HG03064 (cell line): ENCODE measurements around the gene GLYR1.

Source experiments
- ATAC-seq: cut with Tn5 transposase; IDR thresholded peaks from one replicate; pipeline ENCODE4 v1.9.1; 2021; ENCODE audit warnings: low read depth; ENCODE audit not compliant: unreplicated experiment

GLYR1 gene

DNA sequence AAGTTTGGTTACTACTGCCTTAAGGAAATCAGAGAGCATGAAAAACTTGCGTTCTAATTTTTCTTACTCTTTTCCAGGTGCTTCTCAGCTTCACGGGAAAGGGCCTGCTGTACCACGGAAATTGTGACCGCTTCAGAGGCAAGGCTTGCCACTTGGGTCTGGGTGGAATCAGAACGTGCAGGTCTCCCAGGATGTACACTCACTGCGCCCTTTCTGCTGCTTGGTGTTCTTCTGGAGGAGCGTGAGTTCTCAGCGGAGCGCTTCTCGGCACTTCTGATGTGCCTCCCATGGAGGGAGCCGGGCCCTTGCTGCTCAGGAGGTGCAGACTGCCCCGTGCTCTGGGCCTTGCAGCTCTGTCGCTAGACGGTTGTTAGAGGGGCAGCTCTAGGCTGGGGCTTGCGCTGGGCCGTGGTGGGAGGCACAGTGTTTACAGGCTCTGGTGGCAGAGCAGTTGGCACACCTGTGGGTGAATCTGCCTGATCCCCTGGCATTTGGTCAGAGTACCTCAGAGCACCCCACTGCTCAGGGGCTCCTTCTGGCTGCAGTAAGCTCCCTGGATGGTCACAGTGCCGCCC, 33.0 kb upstream of the GLYR1 start:
- ATAC-seq, result no peak

DNA sequence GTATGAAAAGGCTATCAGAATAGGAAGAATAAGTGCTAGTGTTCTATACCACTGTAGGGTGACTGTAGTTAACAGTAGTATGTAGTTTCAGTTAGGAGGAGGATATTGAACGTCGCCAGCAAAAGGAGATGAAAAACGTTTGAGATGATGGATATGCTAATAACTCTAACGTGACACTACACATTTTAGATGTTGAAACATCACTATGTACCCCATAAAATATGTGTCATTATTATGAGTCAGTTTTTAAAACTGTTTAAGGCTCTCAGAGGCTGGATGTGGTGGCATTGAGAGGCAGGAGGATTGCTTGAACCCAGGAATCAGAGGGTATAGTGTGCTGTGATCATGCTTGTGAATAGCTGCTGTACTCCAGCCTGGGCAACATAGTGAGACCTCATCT, 32.0 kb upstream of the GLYR1 start:
- ATAC-seq, result no peak

DNA sequence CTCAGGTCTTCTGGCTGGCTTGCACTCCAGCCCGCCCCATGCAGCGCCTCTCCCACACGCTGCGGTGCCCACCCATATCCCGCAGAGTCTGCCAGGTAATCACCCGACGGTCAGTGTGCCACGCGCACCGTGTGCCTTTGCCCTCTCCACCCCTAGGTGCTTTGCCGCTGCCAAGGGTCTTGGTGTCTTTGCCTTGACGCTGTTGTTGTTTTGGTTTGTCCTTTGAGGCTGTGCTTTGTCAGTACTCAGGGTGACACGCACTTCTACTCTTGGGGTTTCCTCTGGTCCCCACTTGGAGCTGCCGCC, 30.2 kb upstream of the GLYR1 start:
- ATAC-seq, result no peak

DNA sequence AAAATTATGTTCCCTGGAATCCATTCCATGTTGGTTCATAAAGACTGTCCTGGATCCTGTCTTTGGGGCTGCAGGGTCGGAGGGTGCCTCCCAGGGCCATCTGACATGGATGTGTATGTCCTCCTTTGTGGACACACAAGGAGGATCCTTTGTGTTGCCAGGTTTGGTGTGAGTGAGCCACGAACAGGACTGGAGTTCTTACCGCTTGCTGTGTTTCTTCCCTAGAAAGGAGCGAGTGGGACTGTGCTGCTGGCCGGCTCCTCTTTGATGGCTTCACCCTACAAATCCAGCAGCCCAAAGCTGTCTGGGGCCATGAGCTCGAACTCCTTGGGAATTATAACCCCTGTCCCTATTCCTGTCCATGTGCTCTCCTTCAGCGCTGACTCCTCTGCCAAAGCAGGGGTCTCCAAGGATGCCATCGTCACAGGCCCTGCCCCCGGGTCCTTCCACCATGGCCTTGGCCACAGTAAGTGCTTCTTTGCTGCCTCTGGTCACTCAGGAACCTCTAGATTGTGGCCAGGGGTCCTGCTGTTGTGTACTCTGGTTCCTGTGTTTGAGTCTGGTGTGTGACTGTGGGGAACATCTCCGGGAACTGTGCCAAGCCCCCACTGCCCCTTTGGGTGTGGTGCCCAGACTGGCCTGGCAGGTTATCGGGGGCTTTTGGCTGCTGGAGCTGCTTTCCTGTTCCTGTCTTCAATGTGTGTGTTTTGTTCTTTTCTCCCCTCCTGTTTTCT, 29.7 kb upstream of the GLYR1 start:
- ATAC-seq, result no peak

DNA sequence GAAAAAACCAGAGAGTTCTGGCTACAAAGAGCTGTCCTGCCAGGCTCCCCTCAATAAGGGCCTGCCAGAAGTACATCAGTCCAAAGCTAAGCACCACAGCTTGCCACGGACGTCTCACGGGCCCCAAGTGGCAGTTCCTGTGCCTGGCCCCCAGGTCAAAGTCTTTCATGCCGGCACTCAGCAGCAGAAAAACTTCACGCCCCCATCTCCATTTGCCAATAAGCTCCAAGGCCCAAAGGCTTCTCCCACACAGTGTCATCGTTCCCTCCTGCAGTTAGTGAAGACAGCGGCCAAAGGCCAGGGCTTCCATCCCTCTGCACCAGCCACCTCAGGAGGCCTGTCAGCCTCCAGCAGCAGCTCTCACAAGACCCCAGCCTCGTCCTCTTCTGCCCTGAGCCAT, 27.6 kb upstream of the GLYR1 start:
- ATAC-seq, result no peak

DNA sequence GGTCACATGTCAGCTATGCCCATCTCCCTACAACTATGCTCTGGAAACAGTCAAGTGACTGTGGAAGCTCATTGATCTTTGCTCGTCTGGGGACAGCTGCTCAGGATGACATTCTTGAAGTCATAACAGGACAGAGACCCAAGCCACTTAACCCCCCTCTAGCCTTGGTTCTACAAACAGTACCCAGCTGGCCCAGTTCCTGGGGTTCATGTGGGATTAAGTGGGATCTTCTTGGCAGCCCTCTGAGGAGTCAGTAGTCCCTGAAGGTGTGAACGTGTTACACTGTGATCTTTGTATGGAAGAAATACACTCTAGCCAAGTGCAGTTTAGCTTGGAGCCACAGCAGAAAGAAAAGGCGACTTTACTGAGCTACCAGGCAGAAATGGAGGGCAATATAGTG, 26.0 kb upstream of the GLYR1 start:
- ATAC-seq, result no peak

DNA sequence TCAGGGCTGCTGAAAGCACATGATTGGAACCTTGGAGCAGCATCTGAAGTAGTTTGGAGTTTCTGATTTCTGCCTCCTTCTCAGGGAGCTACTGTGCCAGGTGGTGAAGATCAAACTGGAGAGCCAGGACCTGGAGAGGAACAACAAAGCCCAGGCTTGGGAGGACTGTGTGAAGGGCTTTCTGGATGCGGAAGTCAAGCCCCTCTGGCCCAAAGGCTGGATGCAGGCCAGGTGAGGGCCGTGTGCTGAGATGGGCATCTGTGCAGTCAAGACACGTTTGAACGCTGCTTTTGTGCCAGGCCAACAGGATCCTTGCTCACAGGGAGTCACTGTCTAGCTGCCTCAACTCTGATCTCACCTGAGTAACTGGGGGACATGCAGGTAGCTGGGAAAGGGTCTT, 24.0 kb upstream of the GLYR1 start:
- no peak for ATAC-seq

DNA sequence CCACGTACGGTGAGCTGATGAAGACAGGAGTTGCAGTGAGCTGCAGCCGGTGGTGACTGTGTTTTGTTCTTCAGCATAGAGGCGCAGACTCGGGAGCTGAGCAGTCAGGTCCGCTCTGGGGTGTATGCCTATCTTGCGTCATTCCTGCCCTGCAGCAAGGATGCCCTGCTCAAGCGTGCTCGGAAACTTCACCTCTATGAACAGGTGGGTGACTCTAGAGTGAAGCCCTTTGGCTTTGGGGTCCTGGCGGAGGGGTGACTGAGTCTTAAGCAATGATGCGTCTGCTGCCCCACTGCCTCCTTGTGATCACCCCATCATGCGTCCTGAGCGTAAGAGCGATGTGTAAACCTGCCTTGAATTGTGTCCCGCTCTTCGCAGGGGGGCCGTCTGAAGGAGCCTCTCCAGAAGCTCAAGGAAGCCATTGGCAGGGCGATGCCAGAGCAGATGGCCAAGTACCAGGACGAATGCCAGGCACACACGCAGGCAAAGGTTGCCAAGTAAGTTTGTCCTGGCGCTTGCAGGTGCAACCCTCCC, 23.1 kb upstream of the GLYR1 start:
- ATAC-seq, result no peak

DNA sequence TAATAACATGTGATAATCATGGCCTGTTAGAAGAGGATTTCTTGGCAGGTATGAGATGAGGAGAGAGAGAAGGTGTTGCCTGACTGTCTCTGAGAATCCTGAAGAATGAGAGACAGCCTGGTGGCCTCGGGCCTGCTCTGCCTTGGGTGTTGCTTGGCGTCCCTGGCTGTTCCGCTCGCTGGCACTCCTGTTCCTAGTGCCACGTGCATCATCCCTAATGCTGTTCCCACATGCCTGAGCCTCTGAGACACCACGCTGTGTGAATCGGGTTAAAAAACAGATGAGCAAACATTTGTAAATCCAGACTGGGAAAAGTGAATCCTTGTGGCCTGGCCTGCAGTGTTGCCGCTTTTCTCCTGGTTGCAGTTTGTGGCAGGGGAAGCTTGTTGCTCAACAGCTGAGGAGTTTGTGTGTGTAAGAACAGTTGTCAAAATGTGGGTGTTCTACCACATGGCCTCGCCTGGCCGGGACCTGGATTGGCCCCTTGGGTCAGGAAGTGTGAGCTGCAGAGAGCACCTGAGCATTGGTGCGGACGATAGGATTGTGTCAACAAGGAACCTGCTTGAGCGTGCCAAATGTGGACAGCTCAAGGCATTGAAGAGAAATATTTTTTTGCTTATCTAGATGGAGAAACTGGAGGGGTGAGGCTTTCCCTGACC, 22.2 kb upstream of the GLYR1 start:
- ATAC-seq, result no peak

DNA sequence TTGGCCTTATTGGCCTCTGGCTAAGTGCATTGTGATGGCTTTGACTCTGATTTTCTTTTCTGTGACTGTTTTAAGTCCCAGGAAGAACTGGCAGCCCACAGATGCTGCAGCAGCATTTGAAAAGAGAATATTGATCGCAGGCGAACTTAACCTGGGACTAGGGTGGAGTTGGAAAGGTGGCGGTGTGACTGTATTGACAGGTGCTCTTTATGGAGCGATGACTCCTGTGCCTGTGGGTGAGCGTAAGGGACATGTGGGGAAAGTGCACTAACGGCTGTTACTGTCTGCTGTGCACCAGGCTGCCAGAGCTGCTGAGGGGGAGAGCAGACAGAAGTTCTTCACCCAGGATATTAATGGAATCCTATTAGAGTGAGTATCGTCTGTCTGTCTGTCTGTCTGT, 21.4 kb upstream of the GLYR1 start:
- ATAC-seq, result no peak

DNA sequence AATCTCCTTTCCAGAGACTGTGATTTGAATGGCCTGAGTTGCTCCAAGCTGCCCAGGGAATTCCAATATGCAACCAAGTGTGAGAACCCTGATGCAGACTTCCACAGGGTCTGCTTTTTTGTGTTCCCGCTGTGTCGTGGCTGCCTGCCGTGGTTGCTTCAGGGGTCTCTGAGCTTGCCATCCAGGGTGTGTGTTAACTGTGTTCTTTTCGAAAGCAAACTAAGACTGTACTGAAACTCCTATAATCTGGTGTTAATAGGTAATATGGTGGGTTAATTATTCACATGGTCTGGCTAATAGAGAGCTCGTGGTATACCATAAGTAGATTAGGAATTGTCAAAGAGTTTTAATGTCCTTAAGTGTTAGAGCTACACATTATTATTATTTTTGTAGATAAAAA, 20.9 kb upstream of the GLYR1 start:
- no peak for ATAC-seq

DNA sequence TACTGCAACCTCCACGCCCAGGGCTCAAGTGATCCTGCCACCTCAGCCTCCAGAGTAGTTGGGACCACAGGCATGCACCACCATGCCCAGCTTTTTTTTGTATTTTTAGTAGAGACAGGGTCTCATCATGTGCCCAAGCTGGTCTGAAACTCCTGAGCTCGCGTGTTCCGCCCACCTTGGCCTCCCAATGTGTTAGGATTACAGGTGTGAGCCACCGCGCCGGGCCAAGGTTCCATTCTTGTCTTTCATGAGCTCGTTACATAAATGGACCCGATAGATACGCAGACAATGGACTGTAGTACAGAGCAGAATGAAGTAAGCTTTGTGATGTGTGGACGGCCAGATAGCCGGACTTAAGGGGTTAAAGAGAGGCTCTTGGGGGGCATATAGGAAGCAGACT, 19.5 kb upstream of the GLYR1 start:
- no peak for ATAC-seq

DNA sequence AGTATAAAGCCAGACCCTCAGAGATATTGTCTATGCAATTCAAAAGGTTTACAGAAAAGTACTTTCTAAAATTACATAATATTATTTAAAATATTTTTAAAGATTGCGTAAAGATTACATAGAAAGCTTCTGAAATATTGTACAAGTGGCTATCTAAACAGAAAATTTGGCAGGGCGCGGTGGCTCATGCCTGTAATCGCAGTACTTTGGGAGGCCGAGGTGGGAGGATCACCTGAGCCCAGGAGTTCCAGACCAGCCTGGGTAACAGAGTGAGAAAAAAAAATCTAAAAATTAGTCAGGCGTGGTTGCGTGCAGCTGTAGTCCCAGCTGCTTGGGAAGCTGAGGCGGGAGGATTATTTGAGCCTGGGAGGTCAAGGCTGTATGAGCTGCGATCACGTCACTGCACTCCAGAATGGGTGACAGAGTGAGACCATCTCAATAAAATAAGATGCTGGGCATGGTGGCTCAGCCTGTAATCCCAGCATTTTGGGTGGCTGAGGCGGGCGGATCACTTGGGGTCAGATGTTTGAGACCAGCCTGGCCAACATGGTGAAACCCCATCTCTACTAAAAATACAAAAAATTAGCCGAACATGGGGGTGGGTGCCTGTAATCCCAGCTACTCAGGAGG, 18.3 kb upstream of the GLYR1 start:
- no peak for ATAC-seq

DNA sequence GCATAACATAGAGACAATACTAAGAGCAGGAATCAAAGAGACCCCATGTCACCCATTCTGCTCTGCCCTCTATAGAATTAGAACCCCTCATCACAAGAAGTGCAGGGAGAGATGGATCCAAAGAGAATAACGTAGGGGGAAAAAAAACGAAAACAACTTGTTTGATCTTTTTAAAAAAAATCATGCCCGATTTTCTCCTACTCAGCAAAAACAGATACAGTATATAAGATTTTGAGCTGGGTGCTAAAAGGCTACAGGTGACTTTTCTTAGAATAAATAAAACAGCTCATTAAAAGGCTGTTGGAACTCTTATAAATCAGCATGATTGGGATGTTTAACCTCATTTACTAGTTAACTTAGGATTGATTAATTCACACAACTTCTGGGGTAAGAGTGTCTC, 17.6 kb upstream of the GLYR1 start:
- ATAC-seq, result no peak

DNA sequence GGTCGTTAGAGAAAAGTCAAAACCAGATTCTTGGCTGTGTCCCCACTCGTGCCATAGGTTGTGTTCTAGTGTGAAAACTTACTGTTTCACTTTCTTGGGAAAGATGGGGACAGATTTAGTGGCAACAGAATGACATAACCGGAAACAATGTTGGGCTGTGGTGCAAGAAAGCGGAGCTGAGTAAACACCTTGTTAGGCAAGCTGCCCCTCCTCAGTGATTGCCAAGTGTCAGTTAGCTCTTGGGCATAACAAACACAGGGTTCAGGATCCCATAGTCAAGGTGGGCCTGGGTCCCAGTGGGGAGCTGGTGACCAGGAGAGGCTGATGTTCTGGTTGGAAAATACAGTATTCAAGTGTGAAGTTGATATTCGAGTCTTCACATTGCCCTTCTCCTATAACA, 15.6 kb upstream of the GLYR1 start:
- ATAC-seq, result no peak

DNA sequence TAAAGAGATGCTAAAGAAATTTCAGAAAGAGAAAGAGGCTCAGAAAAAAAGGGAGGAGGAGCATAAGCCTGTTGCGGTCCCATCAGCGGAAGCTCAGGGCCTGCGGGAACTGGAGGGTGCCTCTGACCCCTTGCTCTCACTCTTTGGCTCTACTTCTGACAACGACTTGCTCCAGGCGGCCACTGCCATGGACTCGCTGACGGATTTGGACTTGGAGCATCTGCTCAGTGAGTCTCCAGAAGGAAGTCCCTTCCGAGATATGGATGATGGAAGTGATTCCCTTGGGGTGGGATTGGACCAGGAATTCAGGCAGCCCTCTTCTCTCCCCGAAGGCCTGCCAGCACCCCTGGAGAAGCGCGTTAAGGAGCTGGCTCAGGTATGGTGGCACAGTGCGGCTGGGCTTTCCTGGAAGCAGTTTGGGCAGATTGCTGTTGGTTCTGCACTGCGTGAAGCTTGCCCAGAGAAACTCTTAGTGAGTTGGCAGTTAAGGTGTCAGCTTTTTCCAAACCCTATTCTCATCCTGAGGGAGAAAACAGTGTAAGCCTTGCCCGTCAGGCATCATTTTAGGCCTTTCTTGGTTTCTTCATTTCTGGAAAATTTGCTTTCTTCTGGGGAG, 13.7 kb upstream of the GLYR1 start:
- no peak for ATAC-seq

DNA sequence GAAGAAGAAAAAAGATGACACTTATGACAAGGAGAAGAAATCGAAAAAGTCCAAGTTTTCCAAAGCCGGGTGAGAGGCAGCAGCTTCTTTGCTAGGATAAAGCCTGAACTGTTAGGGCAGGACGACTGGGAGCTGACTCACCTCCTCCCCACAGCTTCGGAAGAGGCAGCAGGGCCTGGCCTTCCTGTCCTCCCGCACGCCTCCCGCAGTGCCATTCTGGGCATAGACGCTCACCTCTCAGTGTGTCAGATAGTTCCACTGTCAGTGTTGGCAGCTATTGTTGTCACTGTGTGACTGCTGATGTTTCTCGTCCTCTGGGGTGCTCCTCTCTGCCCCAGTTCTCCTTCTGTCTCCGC, 12.8 kb upstream of the GLYR1 start:
- no peak for ATAC-seq

DNA sequence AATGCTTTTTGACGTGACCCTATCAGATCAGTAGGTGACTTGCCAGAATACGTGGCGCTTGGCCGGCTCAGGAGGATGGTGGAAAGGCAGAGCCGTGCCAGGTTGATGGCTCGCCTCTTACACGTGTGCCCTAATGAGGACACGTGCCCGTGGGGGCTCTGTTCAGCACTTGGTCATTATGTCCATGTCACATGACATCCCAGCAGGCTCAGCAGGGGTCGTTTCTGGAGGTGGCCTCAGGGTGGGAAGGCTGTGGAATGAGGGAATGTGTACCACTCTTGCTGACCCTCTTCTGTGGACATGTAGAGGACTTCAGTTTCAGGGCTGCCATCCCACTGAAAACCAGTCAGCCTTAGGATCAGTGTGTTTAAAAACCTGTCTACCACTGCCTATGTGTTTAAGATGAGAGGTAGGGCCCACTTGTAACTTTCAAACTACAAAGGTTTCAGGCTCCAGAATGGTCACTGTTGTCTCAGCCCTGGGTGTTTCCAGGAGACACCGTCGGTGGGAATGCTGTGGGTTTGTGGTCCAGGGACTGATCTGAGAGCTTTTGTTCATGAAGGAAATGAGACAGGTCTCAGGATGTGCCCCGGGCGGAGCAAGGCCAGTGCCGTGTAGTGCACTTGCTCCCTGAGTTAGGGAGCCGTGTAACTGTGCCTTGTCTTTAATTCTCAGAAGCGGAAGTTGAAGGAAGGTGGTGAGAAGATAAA, 12.3 kb upstream of the GLYR1 start:
- ATAC-seq, result no peak

DNA sequence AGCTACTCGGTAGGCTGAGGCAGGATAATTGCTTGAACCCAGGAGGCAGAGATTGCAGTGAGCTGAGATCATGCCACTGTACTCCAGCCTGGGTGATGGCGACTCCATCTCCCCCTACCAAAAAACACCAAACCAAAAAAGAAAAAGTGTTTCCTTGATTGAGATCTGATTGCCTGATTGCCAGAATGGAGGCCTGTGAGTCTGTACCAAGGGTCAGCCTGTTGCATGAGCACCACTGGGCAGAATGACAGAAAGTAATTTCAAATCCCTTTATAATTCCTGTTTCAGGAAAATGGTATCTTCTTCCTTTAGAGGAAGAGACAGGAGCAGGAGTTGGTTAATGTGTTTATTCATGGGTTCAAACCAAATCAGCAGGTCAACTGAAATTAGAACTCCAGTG, 8.7 kb upstream of the GLYR1 start:
- ATAC-seq, result no peak

DNA sequence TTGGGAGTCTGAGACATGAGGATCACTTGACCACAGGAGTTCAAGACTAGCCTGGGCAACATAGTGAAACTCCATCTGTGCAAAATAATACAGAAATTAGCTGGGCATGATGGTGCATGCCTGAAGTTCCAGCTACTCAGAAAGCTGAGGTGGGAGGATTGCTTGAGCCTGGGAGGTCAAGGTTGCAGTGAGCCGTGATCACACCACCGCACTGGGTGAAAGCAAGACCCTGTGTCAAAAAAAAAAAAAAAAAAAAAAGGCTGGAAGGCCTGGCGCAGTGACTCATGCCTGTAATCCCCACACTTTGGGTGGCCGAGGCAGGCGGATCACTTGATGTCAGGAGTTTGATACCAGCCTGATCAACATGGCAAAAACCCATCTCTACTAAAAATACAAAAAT, 8.3 kb upstream of the GLYR1 start:
- ATAC-seq, result no peak
